Measurements from ENCODE around the gene CYB5B.

The CYB5B gene

GRCh38 chr16:69431948-69432468 lies 7.6 kb downstream of the CYB5B start:
- Histone ChIP-seq H2AFZ (no peak overlapping the region), H3K9me3 (ENCODE audit: control insufficient read depth, low read length) (no peaks in the 10 kb centered on the region), H3K9ac (no peak overlapping the region), H3K4me3 (ENCODE audit: low read depth, low read length) (no peak overlapping the region), H3K4me1 (no peaks in the 10 kb centered on the region), H3K4me2 (ENCODE audit: low read length) (no peak overlapping the region), H3K27ac (no peak overlapping the region), H3K36me3 (ENCODE audit: control insufficient read depth, insufficient read depth, low read length) (no peaks in the 10 kb centered on the region), H3K79me2 (peaks cover 31% of the 10 kb centered on the region), H3K27me3 (ENCODE audit: control insufficient read depth, insufficient read depth, low read length) (no peaks in the 10 kb centered on the region)
- TF ChIP-seq CTCF (IDR thresholded peaks at IDR 0.05), result no peak

GRCh38 chr16:69434066-69434465 lies 9.6 kb downstream of the CYB5B start:
- Histone ChIP-seq H3K36me3 (ENCODE audit: control insufficient read depth, insufficient read depth, low read length) (no peaks in the 10 kb centered on the region), H3K4me1 (no peaks in the 10 kb centered on the region), H3K9me3 (ENCODE audit: control insufficient read depth, low read length) (no peaks in the 10 kb centered on the region), H3K9ac (no peak overlapping the region), H3K4me2 (ENCODE audit: low read length) (no peak overlapping the region), H3K27ac (no peak overlapping the region), H3K79me2 (peaks cover 30% of the 10 kb centered on the region), H2AFZ (no peak overlapping the region), H3K27me3 (ENCODE audit: control insufficient read depth, insufficient read depth, low read length) (no peaks in the 10 kb centered on the region), H3K4me3 (ENCODE audit: low read depth, low read length) (no peak overlapping the region)
- TF ChIP-seq CTCF (IDR thresholded peaks at IDR 0.05), result no peak

- no peak overlapping the region for H2AFZ ChIP-seq
- no peaks in the 10 kb centered on the region for H3K36me3 ChIP-seq (ENCODE audit: control insufficient read depth, insufficient read depth, low read length)
- no peak overlapping the region for H3K27ac ChIP-seq
- no peak overlapping the region for H3K4me2 ChIP-seq (ENCODE audit: low read length)
- H3K9ac ChIP-seq, result no peak overlapping the region
- H3K27me3 ChIP-seq (ENCODE audit: control insufficient read depth, insufficient read depth, low read length), result no peaks in the 10 kb centered on the region
- H3K4me3 ChIP-seq (ENCODE audit: low read depth, low read length), result no peak overlapping the region
- no peak for TF ChIP-seq CTCF (IDR thresholded peaks at IDR 0.05)
- H3K79me2 ChIP-seq, result peaks cover 29% of the 10 kb centered on the region
- no peaks in the 10 kb centered on the region for H3K9me3 ChIP-seq (ENCODE audit: control insufficient read depth, low read length)
- H3K4me1 ChIP-seq, result no peaks in the 10 kb centered on the region
These were observed 11.8 kb downstream of the CYB5B start for GRCh38 chr16:69435977-69436820.

GRCh38 chr16:69436896-69437295 lies 12.5 kb downstream of the CYB5B start:
- Histone ChIP-seq H3K9ac (no peak overlapping the region), H3K9me3 (ENCODE audit: control insufficient read depth, low read length) (no peaks in the 10 kb centered on the region), H3K4me1 (no peaks in the 10 kb centered on the region), H3K36me3 (ENCODE audit: control insufficient read depth, insufficient read depth, low read length) (no peaks in the 10 kb centered on the region), H3K27ac (no peak overlapping the region), H2AFZ (no peak overlapping the region), H3K4me2 (ENCODE audit: low read length) (no peak overlapping the region), H3K4me3 (ENCODE audit: low read depth, low read length) (no peak overlapping the region), H3K27me3 (ENCODE audit: control insufficient read depth, insufficient read depth, low read length) (no peaks in the 10 kb centered on the region), H3K79me2 (peaks cover 34% of the 10 kb centered on the region)
- TF ChIP-seq CTCF (IDR thresholded peaks at IDR 0.05), result no peak

GRCh38 chr16:69438465-69438864 lies 14.0 kb downstream of the CYB5B start:
- TF ChIP-seq CTCF (IDR thresholded peaks at IDR 0.05), result no peak
- H3K27me3 ChIP-seq (ENCODE audit: control insufficient read depth, insufficient read depth, low read length), result no peaks in the 10 kb centered on the region

More at GRCh38 chr16:69438465-69438864, 14.0 kb downstream of the CYB5B start:
- no peak overlapping the region for H2AFZ ChIP-seq
- H3K9ac ChIP-seq, result no peak overlapping the region
- no peak overlapping the region for H3K27ac ChIP-seq
- no peak overlapping the region for H3K4me3 ChIP-seq (ENCODE audit: low read depth, low read length)
- H3K36me3 ChIP-seq (ENCODE audit: control insufficient read depth, insufficient read depth, low read length), result no peaks in the 10 kb centered on the region
- no peak overlapping the region for H3K4me2 ChIP-seq (ENCODE audit: low read length)
- no peaks in the 10 kb centered on the region for H3K4me1 ChIP-seq
- H3K79me2 ChIP-seq, result peaks cover 38% of the 10 kb centered on the region
- H3K9me3 ChIP-seq (ENCODE audit: control insufficient read depth, low read length), result no peaks in the 10 kb centered on the region
